Measurements from ENCODE around the gene DBNDD1.

The DBNDD1 gene

GRCh38 chr16:90035902-90036301, 16.6 kb upstream of the DBNDD1 start:
- DNase-seq (ENCODE audit: low read depth): no peak

- no peak for DNase-seq (ENCODE audit: low read depth)
Observed at GRCh38 chr16:90034504-90034903, 15.2 kb upstream of the DBNDD1 start.

GRCh38 chr16:90033387-90033786, 14.1 kb upstream of the DBNDD1 start:
- DNase-seq (ENCODE audit: low read depth): no peak

GRCh38 chr16:90032674-90033331, 13.5 kb upstream of the DBNDD1 start:
- DNase-seq (ENCODE audit: low read depth): no peak

GRCh38 chr16:90031931-90032673, 12.8 kb upstream of the DBNDD1 start:
- DNase-seq (ENCODE audit: low read depth): no peak

GRCh38 chr16:90031186-90031930, 12.1 kb upstream of the DBNDD1 start:
- no peak for DNase-seq (ENCODE audit: low read depth)

- no peak for DNase-seq (ENCODE audit: low read depth)
Observed at GRCh38 chr16:90028985-90029384, 9.7 kb upstream of the DBNDD1 start.

GRCh38 chr16:90027611-90028010, 8.4 kb upstream of the DBNDD1 start:
- DNase-seq (ENCODE audit: low read depth): no peak

GRCh38 chr16:90026135-90026534, 6.9 kb upstream of the DBNDD1 start:
- DNase-seq (ENCODE audit: low read depth): no peak

GRCh38 chr16:90023078-90023447, 3.8 kb upstream of the DBNDD1 start:
- DNase-seq (ENCODE audit: low read depth): no peak

GRCh38 chr16:90022209-90023077, 3.2 kb upstream of the DBNDD1 start:
- peak; percentile 35 for DNase-seq (ENCODE audit: low read depth)

GRCh38 chr16:90020838-90021382, 1.7 kb upstream of the DBNDD1 start:
- no peak for DNase-seq (ENCODE audit: low read depth)

- DNase-seq (ENCODE audit: low read depth): no peak
Observed at GRCh38 chr16:90020260-90020837, 1.1 kb upstream of the DBNDD1 start.

GRCh38 chr16:90019543-90020259, 445 bp upstream of the DBNDD1 start:
- no peak for DNase-seq (ENCODE audit: low read depth)

GRCh38 chr16:90018297-90018651, 982 bp downstream of the DBNDD1 start:
- DNase-seq (ENCODE audit: low read depth): no peak

GRCh38 chr16:90016339-90016950, 2.8 kb downstream of the DBNDD1 start:
- no peak for DNase-seq (ENCODE audit: low read depth)

- DNase-seq (ENCODE audit: low read depth): no peak
Observed at GRCh38 chr16:90015586-90016338, 3.5 kb downstream of the DBNDD1 start.

- DNase-seq (ENCODE audit: low read depth): no peak
Observed at GRCh38 chr16:90012991-90013745, 6.1 kb downstream of the DBNDD1 start.

All from HS-5 (cell line).